Uterus (tissue), 4 donors: ENCODE results near the gene JAK1. TPM values are rescaled to one million over a fixed set of nuclear protein-coding genes. Genes with fewer than 3 reads are reported as not detected.

ENCODE experiments used
- small RNA-seq: library from RNA; depleted of rRNA; stranded (forward); fragments of <200 nt; gene quantifications from one replicate; pipeline ENCODE3, GENCODE V24; 2016
- total RNA-seq, 4 donors: library from RNA; depleted of rRNA in 3 of 4; stranded (reverse); fragments of >200 nt in 3 of 4; gene quantifications; one replicate each; pipeline versions ENCODE4 v1.1.0 to v1.2.4, GENCODE V29; 2014 to 2023
- donor health status: DM: yes; HTN: yes; CAD: no.

JAK1 gene
- total RNA-seq, 4 donors from 2014 or later: 70.9 to 136 (median 125) TPM

Small RNA genes lying within 50 kb of the gene (small RNA-seq; reads per million reads assigned to genes)
- not detected for gene AL606517.2

Other genes starting within 250 kb of the JAK1 start
- 10 to 100 TPM; 10.6 to 24.0 (median 18.9) TPM for gene RAVER2, start 221.5 kb downstream of the JAK1 start, total RNA-seq
- 10 to 100 TPM in 3 of 4 donors, 1 to 10 TPM in 1; 9.5 to 31.5 (median 18.5) TPM for gene AK4, start 181.7 kb upstream of the JAK1 start, total RNA-seq